Sigmoid colon (tissue), 7 donors: Measurements from ENCODE around the gene DOCK1. TPM values are rescaled to one million over a fixed set of nuclear protein-coding genes. Genes with fewer than 3 reads are reported as not detected.
"Not testable (repeated sequence)": the region's sequence is repeated elsewhere in the genome, so short reads cannot be mapped to it uniquely, and the experiment has no call there.

ENCODE experiments used
- DNase-seq: peaks from one replicate; pipeline ENCODE4 v3.0.0-alpha.2; 2019
- H3K27ac ChIP-seq, 4 donors: fragments of 200-600 bp; sonication (generic); one replicate each; pipeline ENCODE4 v1.5.1; 2016 to 2019; ENCODE audit warnings: mild to moderate bottlenecking in 1 of 4
- H3K27me3 ChIP-seq, 3 donors: fragments of 200-600 bp; sonication (generic); one replicate each; pipeline ENCODE4 v1.5.1; 2019; ENCODE audit warnings: mild to moderate bottlenecking in 1 of 3
- H3K36me3 ChIP-seq, 4 donors: fragments of 200-600 bp; sonication (generic); one replicate each; pipeline ENCODE4 v1.5.1; 2016 to 2019
- H3K4me1 ChIP-seq, 4 donors: fragments of 200-600 bp; sonication (generic); one replicate each; pipeline ENCODE4 v1.5.1; 2017 to 2019
- H3K4me3 ChIP-seq, 4 donors: fragments of 200-600 bp; sonication (generic); one replicate each; pipeline ENCODE4 v1.5.1; 2017 to 2019; ENCODE audit warnings: mild to moderate bottlenecking in 2 of 4, moderate library complexity in 1 of 4
- H3K9me3 ChIP-seq, 4 donors: fragments of 200-600 bp in 3 of 4; sonication (generic) in 3 of 4; one replicate each; pipeline versions ENCODE4 v1.5.1 to v1.6.1; 2013 to 2019
- CTCF ChIP-seq, 4 experiments: fragments of 450-650 bp in 3 of 4; fragments of 200-600 bp in 1 of 4; IDR thresholded peaks; one replicate each; pipeline ENCODE4 v1.5.1; 2016 to 2019; ENCODE audit warnings: antibody characterized with exemption in 4 of 4, mild to moderate bottlenecking in 3 of 4, moderate library complexity in 2 of 4
- EP300 ChIP-seq, 4 donors: sonication (generic); formaldehyde crosslinking; IDR thresholded peaks; one replicate each; pipeline ENCODE4 v1.6.1; 2017; ENCODE audit warnings: antibody characterized with exemption in 4 of 4
- POLR2A ChIP-seq, 2 donors: fragments of 450-650 bp; IDR thresholded peaks; one replicate each; pipeline ENCODE4 v1.6.1; 2016; ENCODE audit warnings: antibody characterized with exemption in 2 of 2, mild to moderate bottlenecking in 2 of 2, moderate library complexity in 2 of 2
- POLR2AphosphoS5 ChIP-seq, 4 donors: sonication (generic); formaldehyde crosslinking; IDR thresholded peaks; one replicate each; pipeline ENCODE4 v1.6.1; 2017; ENCODE audit warnings: antibody characterized with exemption in 4 of 4
- WGBS, 2 donors: extraction: QIAGEN DNeasy Blood & Tissue Kit; methylation state at CpG; one replicate each; pipeline ENCODE4 v1.1.7; 2013; 5-methylcytosine and 5-hydroxymethylcytosine counted together
- intact Hi-C: fragments of 100-400 bp; cut with DNase I; formaldehyde crosslinking; loops from one replicate; pipeline ENCODE4 v1.15.1; 2023
- polyA plus RNA-seq, 3 donors: library from polyadenylated mRNA; stranded (reverse); fragments of 200-250 nt; gene quantifications; one replicate each; pipeline ENCODE4 v1.2.3, GENCODE V29; 2013
- total RNA-seq, 4 donors: library from RNA; depleted of rRNA; stranded (reverse); fragments of >200 nt; gene quantifications; one replicate each; pipeline ENCODE4 v1.1.0, GENCODE V29; 2016
- donor health status: healthy with polysubstance abuse.
- donor health status: Bipolar disorder and iron deficiency.
- donor health status: healthy.

DOCK1 gene
- total and polyA plus RNA-seq, 7 donors: 15.0 to 53.7 (median 40.2) TPM

- TF ChIP-seq POLR2A (IDR thresholded peaks at IDR 0.05) (no peak), POLR2AphosphoS5 (IDR thresholded peaks at IDR 0.05) (no peak), CTCF (IDR thresholded peaks at IDR 0.05) (no peak), EP300 (IDR thresholded peaks at IDR 0.05) (no peak)
- H3K9me3 ChIP-seq: no peaks in the 10 kb centered on the region
- no peak overlapping the region for H3K4me3 ChIP-seq
- H3K27ac ChIP-seq: no peak overlapping the region
- DNase-seq: no peak
- H3K27me3 ChIP-seq: peaks cover 0 to 12% (median 0%) of the 10 kb centered on the region in 3 donors
- no peaks in the 10 kb centered on the region for H3K36me3 ChIP-seq
- intact Hi-C loops: no loop called here
- no peaks in the 10 kb centered on the region for H3K4me1 ChIP-seq
- WGBS, 2 donors: 94 to 95% methylated on average over 9 of the region's 9 CpGs
Observed at GRCh38 chr10:126893206-126893605, 12.0 kb upstream of the DOCK1 start.

DNA sequence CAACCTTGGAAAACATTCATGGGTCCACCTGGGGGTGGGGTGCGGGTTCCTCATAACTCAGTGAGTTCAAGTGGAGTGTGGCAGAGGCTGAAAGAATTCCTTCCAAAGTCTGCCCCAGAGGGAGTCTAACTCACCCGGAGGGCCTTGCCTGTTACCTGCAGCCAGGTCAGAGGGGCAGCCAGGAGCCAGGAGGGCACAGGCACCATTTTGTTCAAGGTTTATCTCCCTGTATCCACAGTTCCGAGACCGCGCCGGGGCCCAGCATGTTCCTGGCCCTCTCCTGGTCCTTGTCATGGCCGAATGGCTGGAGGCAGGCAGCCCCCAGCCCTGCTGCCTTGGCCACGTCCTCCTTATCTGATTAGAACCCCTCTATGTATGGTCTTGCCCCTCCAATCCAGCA lies 11.4 kb upstream of the DOCK1 start:
- TF ChIP-seq CTCF (IDR thresholded peaks at IDR 0.05) (no peak), POLR2AphosphoS5 (IDR thresholded peaks at IDR 0.05) (no peak), EP300 (IDR thresholded peaks at IDR 0.05) (no peak), POLR2A (IDR thresholded peaks at IDR 0.05) (no peak)
- peaks cover 0 to 12% (median 0%) of the 10 kb centered on the region in 3 donors for H3K27me3 ChIP-seq
- DNase-seq: no peak
- peaks cover 0 to 3% (median 0%) of the 10 kb centered on the region in 4 donors for H3K9me3 ChIP-seq
- WGBS, 2 donors: 84 to 89% methylated on average over 8 of the region's 8 CpGs
- no peaks in the 10 kb centered on the region for H3K4me1 ChIP-seq
- H3K36me3 ChIP-seq: no peaks in the 10 kb centered on the region
- no peak overlapping the region for H3K27ac ChIP-seq
- no peak overlapping the region for H3K4me3 ChIP-seq
- intact Hi-C loops: no loop called here

DNA sequence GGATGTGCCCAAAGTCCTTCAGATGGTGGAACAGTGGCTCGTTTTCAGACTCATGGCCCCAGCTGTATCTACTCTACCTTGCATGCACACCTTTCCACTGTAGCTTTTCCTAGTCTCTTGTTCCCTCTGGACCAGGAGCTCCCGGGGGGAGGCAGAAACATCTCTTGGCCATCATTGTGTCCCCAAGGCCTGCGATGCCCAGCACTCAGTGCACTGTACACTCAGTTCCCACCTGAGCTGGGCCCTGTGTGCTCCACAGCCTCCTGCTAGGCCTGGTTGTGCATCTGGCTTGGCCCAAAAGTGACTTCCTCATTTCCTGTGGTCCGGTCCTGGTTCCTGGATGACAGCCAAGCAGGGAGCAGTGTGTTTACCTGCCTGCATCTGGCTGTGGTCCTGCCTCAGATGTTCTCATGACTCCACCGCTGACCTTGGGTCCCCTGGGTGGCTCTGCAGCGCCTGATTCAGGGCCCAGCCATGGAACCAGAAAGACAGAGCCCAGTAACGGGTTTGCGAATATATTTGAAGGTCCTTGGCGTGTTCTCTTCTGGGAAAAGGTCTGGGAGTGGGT lies 9.9 kb upstream of the DOCK1 start:
- H3K4me1 ChIP-seq: no peaks in the 10 kb centered on the region
- intact Hi-C loops: no loop called here
- H3K27me3 ChIP-seq: peaks cover 0 to 12% (median 0%) of the 10 kb centered on the region in 3 donors
- no peaks in the 10 kb centered on the region for H3K36me3 ChIP-seq
- no peak overlapping the region for H3K27ac ChIP-seq
- 63 to 76% methylated on average over 9 of the region's 9 CpGs for WGBS, 2 donors
- peaks cover 0 to 3% (median 0%) of the 10 kb centered on the region in 4 donors for H3K9me3 ChIP-seq
- H3K4me3 ChIP-seq: no peak overlapping the region
- TF ChIP-seq CTCF (IDR thresholded peaks at IDR 0.05) (no peak), POLR2AphosphoS5 (IDR thresholded peaks at IDR 0.05) (no peak), EP300 (IDR thresholded peaks at IDR 0.05) (no peak), POLR2A (IDR thresholded peaks at IDR 0.05) (no peak)
- DNase-seq: no peak

- no peak for DNase-seq
- peaks cover 0 to 3% (median 0%) of the 10 kb centered on the region in 4 donors for H3K9me3 ChIP-seq
- TF ChIP-seq POLR2AphosphoS5 (IDR thresholded peaks at IDR 0.05): no peak
- TF ChIP-seq POLR2A (IDR thresholded peaks at IDR 0.05): no peak
- TF ChIP-seq CTCF (IDR thresholded peaks at IDR 0.05): no peak
- TF ChIP-seq EP300 (IDR thresholded peaks at IDR 0.05): no peak
- no peak overlapping the region for H3K27ac ChIP-seq
- H3K4me1 ChIP-seq: no peaks in the 10 kb centered on the region
- intact Hi-C loops: no loop called here
- H3K36me3 ChIP-seq: no peaks in the 10 kb centered on the region
- peaks cover 0 to 6% (median 0%) of the 10 kb centered on the region in 3 donors for H3K27me3 ChIP-seq
- no peak overlapping the region for H3K4me3 ChIP-seq
Observed at GRCh38 chr10:126898460-126898859, 6.8 kb upstream of the DOCK1 start.

- H3K27me3 ChIP-seq, intact Hi-C loops, DNase-seq, H3K4me1 ChIP-seq, H3K36me3 ChIP-seq, H3K4me3 ChIP-seq, H3K9me3 ChIP-seq, H3K27ac ChIP-seq: not testable (repeated sequence)
- WGBS, 2 donors: 74 to 96% methylated on average over 2 of the region's 2 CpGs
Observed at GRCh38 chr10:126899529-126899928, 5.7 kb upstream of the DOCK1 start.
